Activated naive CD4-positive, alpha-beta T cell treated with anti-CD3 and anti-CD28 coated beads for 36 hours (primary cell): ENCODE measurements around the gene DEFB108B. TPM values are rescaled to one million over a fixed set of nuclear protein-coding genes. Genes with fewer than 3 reads are reported as not detected.
"Not testable (repeated sequence)": the region's sequence is repeated elsewhere in the genome, so short reads cannot be mapped to it uniquely, and the experiment has no call there.

Experiments
- CTCF ChIA-PET: fragments of 350-600 bp; sonication (Branson Sonifier 250); formaldehyde crosslinking; loops from one replicate; lab custom pipeline; 2021; ENCODE audit warnings: antibody characterized with exemption; lab: Charles Lee
- DNase-seq: peaks from one replicate; pipeline ENCODE4 v3.0.0-alpha.2; 2020
- H3K27ac Mint-ChIP-seq: one replicate; pipeline ENCODE4 v1.8.0; 2021; ENCODE audit warnings: mild to moderate bottlenecking, mixed read lengths
- H3K27me3 Mint-ChIP-seq: one replicate; pipeline ENCODE4 v1.8.0; 2021; ENCODE audit warnings: low read depth, mixed read lengths
- H3K36me3 Mint-ChIP-seq: one replicate; pipeline ENCODE4 v1.8.0; 2021; ENCODE audit warnings: low read depth, mixed read lengths
- H3K4me1 Mint-ChIP-seq: one replicate; pipeline ENCODE4 v1.8.0; 2021; ENCODE audit warnings: low read depth, mixed read lengths
- H3K4me3 Mint-ChIP-seq: one replicate; pipeline ENCODE4 v1.8.0; 2021; ENCODE audit warnings: mild to moderate bottlenecking, moderate library complexity, mixed read lengths
- H3K9me3 Mint-ChIP-seq: one replicate; pipeline ENCODE4 v1.8.0; 2021; ENCODE audit warnings: mixed read lengths
- intact Hi-C: fragments of 100-400 bp; cut with micrococcal nuclease; formaldehyde crosslinking; loops from one replicate; pipeline ENCODE4 v1.15.1; 2023
- total RNA-seq, 2 experiments: library from RNA; stranded (reverse); gene quantifications; one replicate each; pipeline ENCODE4 v1.2.3, GENCODE V29; 2021

The DEFB108B gene
- total RNA-seq, 2 experiments from 2014 or later: not detected

DNA sequence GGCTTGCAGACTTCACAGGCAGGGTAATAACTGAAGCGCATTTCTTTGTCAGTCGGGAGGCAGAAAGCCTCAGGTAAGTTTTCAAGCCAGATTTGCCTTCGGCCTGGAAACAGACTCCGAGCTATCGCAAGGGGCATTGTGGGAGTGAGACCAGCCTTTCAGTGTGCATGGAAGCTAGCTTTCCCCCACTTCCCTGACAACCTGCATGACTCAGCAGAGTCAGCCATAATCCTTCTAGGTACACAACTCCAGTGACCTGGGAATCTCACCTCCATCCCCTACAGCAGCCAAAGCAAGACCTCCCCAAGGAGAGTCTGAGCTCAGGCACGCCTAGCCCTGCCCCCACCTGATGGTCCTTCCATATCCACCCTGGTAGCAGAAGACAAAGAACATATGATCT lies 9.7 kb downstream of the DEFB108B start:
- DNase-seq, H3K4me3 Mint-ChIP-seq, H3K4me1 Mint-ChIP-seq, intact Hi-C loops, H3K27me3 Mint-ChIP-seq, H3K27ac Mint-ChIP-seq, CTCF ChIA-PET, H3K9me3 Mint-ChIP-seq, H3K36me3 Mint-ChIP-seq: not testable (repeated sequence)

GRCh38 chr11:71843355-71843754 lies 10.4 kb downstream of the DEFB108B start:
- H3K4me1 Mint-ChIP-seq, H3K27ac Mint-ChIP-seq, H3K9me3 Mint-ChIP-seq, H3K36me3 Mint-ChIP-seq, DNase-seq, intact Hi-C loops, H3K27me3 Mint-ChIP-seq, H3K4me3 Mint-ChIP-seq: not testable (repeated sequence)
- CTCF ChIA-PET: interaction anchor here (0.6 kb wide), 1 partner anchor 430 kb away, joined by 5 read pairs; no protein-coding TSS in a partner anchor

GRCh38 chr11:71843858-71844257 lies 10.9 kb downstream of the DEFB108B start:
- DNase-seq: no peak
- Mint-ChIP-seq H3K27me3 (no peaks in the 10 kb centered on the region), H3K4me3 (no peak overlapping the region), H3K27ac (no peak overlapping the region), H3K9me3 (peaks cover 2% of the 10 kb centered on the region), H3K36me3 (peaks cover 3% of the 10 kb centered on the region), H3K4me1 (no peaks in the 10 kb centered on the region)
- intact Hi-C loops: no loop called here
- CTCF ChIA-PET: no interaction called here

GRCh38 chr11:71853895-71854294 lies 20.9 kb downstream of the DEFB108B start:
- intact Hi-C loops, H3K4me1 Mint-ChIP-seq, H3K27me3 Mint-ChIP-seq, H3K27ac Mint-ChIP-seq, CTCF ChIA-PET, H3K9me3 Mint-ChIP-seq, H3K4me3 Mint-ChIP-seq, DNase-seq: not testable (repeated sequence)
- H3K36me3 Mint-ChIP-seq: peaks cover 15% of the 10 kb centered on the region

DNA sequence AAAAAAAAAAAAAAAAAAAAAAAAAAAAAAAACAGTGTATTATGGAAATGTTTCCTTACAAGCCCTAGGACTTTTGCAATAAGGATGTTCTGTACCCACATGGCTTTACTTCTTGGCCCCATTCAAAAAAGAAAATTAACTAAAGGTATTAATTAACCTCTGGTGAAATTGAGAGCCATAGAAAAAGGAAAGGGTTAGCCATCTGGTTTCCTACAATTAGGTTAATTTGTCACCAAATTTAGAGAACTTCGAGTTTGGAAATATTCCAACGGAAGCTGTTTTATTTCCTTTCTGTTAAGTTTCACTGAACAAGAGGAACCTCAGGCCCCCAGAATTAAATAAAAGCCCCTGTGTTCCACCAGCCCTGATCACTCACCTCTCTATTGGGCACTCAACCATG lies 22.9 kb downstream of the DEFB108B start:
- H3K27me3 Mint-ChIP-seq, H3K27ac Mint-ChIP-seq, H3K4me1 Mint-ChIP-seq, H3K9me3 Mint-ChIP-seq, CTCF ChIA-PET, intact Hi-C loops, DNase-seq, H3K4me3 Mint-ChIP-seq: not testable (repeated sequence)
- H3K36me3 Mint-ChIP-seq: peaks cover 10% of the 10 kb centered on the region

GRCh38 chr11:71860835-71861234 lies 27.8 kb downstream of the DEFB108B start:
- intact Hi-C loops, H3K4me3 Mint-ChIP-seq, H3K4me1 Mint-ChIP-seq, CTCF ChIA-PET, H3K27me3 Mint-ChIP-seq, H3K27ac Mint-ChIP-seq, DNase-seq, H3K9me3 Mint-ChIP-seq, H3K36me3 Mint-ChIP-seq: not testable (repeated sequence)

DNA sequence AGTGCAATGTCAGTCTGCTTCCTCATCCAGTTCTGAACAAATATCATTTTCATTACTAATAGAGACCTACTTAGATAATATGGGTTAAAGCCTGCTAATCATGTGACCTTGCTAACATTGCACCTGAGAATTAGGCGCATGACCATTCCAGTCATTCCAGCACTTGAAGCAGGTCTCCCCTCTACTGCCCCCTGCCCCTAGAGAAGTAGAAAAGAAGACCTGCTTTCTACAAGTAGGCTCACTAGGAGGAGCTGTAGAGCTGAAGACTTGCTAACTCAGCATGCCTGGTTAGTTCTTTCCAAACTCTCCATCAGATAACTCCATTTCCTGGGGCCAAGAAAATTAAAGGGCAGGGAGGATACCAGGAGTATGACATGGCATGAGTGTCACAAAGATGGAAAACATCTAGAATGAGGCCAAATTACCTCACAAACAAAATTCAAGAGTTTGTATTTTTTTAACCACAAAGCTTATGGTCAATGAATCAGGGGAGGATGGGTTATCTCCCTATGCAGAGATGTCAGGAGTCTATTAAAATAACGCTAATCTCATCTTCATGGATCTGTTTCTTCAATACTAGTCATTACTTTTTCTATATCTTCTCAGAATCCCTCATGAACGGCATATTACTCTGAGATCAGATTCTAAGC lies 31.1 kb downstream of the DEFB108B start:
- H3K27me3 Mint-ChIP-seq, H3K36me3 Mint-ChIP-seq, H3K27ac Mint-ChIP-seq, H3K9me3 Mint-ChIP-seq, H3K4me3 Mint-ChIP-seq, intact Hi-C loops, H3K4me1 Mint-ChIP-seq: not testable (repeated sequence)
- DNase-seq: peak; percentile 43
- CTCF ChIA-PET: interaction anchor here (0.7 to 1.0 kb wide), 3 partner anchors 51 to 93 kb away, joined by 3 read pairs; no protein-coding TSS in a partner anchor

DNA sequence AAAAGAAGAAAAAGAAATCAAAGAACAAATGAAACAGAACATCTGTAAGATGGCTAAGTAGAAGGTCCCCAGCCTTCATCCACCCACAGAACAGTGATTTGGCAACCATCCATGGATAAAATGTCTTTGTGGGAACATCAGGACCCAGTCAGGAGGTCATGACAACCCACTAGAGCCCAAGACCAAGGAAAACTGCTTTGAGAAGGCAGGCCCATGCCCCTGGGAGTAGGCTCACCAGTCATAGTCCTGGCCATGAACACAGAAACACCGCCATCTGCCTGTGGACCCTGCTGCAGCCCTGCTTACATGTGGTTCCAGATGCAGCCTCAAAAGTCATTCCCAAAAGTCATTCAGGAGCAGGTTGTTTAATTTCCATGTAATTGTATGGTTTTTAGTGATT lies 34.2 kb downstream of the DEFB108B start:
- H3K4me1 Mint-ChIP-seq, DNase-seq, H3K4me3 Mint-ChIP-seq, CTCF ChIA-PET, H3K9me3 Mint-ChIP-seq, H3K27ac Mint-ChIP-seq, H3K27me3 Mint-ChIP-seq, H3K36me3 Mint-ChIP-seq, intact Hi-C loops: not testable (repeated sequence)

- H3K4me3 Mint-ChIP-seq, intact Hi-C loops, CTCF ChIA-PET, H3K9me3 Mint-ChIP-seq, H3K27me3 Mint-ChIP-seq, H3K4me1 Mint-ChIP-seq: not testable (repeated sequence)
- Mint-ChIP-seq H3K36me3 (peaks cover 10% of the 10 kb centered on the region), H3K27ac (peak overlapping the region; percentile 36)
- DNase-seq: peak; percentile 28
Measured at GRCh38 chr11:71869931-71870330, 36.9 kb downstream of the DEFB108B start.

GRCh38 chr11:71870661-71871060 lies 37.7 kb downstream of the DEFB108B start:
- CTCF ChIA-PET, H3K9me3 Mint-ChIP-seq, intact Hi-C loops, DNase-seq, H3K27me3 Mint-ChIP-seq, H3K4me3 Mint-ChIP-seq, H3K27ac Mint-ChIP-seq, H3K4me1 Mint-ChIP-seq: not testable (repeated sequence)
- H3K36me3 Mint-ChIP-seq: peaks cover 12% of the 10 kb centered on the region

DNA sequence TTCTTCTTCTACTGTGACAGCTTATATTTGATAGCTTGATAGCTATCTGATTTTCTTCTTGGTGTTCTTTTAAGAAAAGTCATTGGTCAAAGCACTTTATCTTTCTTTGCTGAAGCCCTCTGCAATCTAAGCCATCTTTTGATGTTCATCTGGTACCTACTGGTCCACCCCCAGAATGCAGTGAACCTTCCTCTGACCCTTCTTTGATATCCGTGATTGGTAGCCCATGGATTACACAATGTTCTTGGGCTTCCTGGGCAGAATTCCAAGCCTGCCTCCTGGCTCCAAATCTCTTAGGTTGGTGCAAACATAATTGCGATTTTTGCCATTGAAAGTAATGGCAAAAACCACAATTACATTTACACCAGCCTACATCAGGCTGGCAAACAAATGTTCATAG lies 43.3 kb downstream of the DEFB108B start:
- DNase-seq, H3K4me3 Mint-ChIP-seq, H3K9me3 Mint-ChIP-seq, H3K4me1 Mint-ChIP-seq, intact Hi-C loops, H3K27me3 Mint-ChIP-seq, H3K27ac Mint-ChIP-seq: not testable (repeated sequence)
- CTCF ChIA-PET: interaction anchor here (1.1 kb wide), 1 partner anchor 76 kb away, joined by 3 read pairs; no protein-coding TSS in a partner anchor
- H3K36me3 Mint-ChIP-seq: peaks cover 26% of the 10 kb centered on the region

DNA sequence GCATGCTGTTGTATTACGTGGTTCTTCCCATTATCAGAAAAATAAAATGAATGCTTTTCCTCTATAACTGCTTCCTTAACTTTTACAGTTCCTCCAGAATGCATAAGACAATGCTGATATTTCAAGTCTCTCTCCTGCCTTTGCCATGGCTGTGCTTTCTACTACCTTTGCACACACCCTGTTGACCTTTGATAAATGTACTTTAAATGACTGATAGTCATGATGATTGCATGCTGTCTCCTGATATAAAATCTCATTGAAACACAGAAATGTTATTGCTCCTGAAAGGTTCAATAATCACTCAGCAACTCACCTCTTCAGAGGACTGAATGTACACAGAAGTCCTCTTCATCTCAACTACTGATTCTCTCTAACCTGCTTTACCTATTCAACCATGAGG lies 45.1 kb downstream of the DEFB108B start, which contains the start of gene DEFB131B:
Gene DEFB131B, plus strand, starts transcription at position 395 of the 400 bp plus-strand sequence. Its CDS starts 0 bp downstream, at position 395.
- intact Hi-C loops, CTCF ChIA-PET, H3K27ac Mint-ChIP-seq: not testable (repeated sequence)

DNA sequence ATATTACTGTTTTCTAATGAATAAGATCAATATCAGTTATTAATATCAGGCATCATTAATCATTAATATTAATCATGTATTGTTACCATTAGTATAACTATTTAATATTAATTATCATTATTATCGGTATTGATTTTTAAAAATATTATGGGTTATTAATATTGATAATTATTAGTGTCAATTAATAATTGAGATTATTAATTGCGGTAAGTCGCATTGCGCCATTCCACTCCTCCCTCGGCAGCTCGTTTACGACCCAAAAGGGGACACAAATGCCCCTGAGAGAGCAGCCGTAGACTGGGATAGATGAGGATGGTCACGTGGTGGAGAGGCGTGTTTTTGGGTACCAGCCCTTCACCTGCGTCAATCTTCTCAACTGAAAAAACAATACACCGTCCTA lies 52.8 kb downstream of the DEFB108B start:
- H3K9me3 Mint-ChIP-seq, H3K27ac Mint-ChIP-seq, CTCF ChIA-PET, H3K4me3 Mint-ChIP-seq, H3K4me1 Mint-ChIP-seq, intact Hi-C loops, DNase-seq, H3K27me3 Mint-ChIP-seq: not testable (repeated sequence)
- peaks cover 10% of the 10 kb centered on the region for H3K36me3 Mint-ChIP-seq

More for the DNA sequence above, 45.1 kb downstream of the DEFB108B start, which contains the start of gene DEFB131B:
- not testable (repeated sequence) for H3K4me3 Mint-ChIP-seq, H3K27me3 Mint-ChIP-seq, H3K4me1 Mint-ChIP-seq, H3K9me3 Mint-ChIP-seq, DNase-seq
- H3K36me3 Mint-ChIP-seq: peaks cover 29% of the 10 kb centered on the region
